Mesenchymal stem cell (in vitro differentiated cells and primary cell): ENCODE data around the gene TAP2.
A peak's percentile ranks its signal among the peaks of the same experiment; 100 is the strongest.
"Not testable (repeated sequence)": the region's sequence is repeated elsewhere in the genome, so short reads cannot be mapped to it uniquely, and the experiment has no call there.

Experiments
- DNase-seq: peaks from one replicate; pipeline ENCODE4 v3.0.0-alpha.2; 2013
- H2AFZ ChIP-seq: one replicate; pipeline ENCODE4 v1.6.1; 2013; ENCODE audit warnings: low read depth, mild to moderate bottlenecking, control low read depth, inconsistent platforms, low read length, moderate library complexity
- H2AK5ac ChIP-seq: 2 replicates; pipeline ENCODE4 v1.6.1; 2013; ENCODE audit warnings: low read length, moderate library complexity, mild to moderate bottlenecking, inconsistent platforms; ENCODE audit not compliant: severe bottlenecking
- H2BK120ac ChIP-seq: one replicate; pipeline ENCODE4 v1.6.1; 2013; ENCODE audit warnings: low read depth, mild to moderate bottlenecking, inconsistent platforms, low read length, moderate library complexity
- H2BK12ac ChIP-seq, 2 experiments: one replicate each; pipeline ENCODE4 v1.6.1; 2013; ENCODE audit warnings: inconsistent platforms in 2 of 2, low read length in 2 of 2, mild to moderate bottlenecking in 2 of 2, moderate library complexity in 2 of 2, control low read depth in 1 of 2
- H2BK15ac ChIP-seq: one replicate; pipeline ENCODE4 v1.6.1; 2013; ENCODE audit warnings: mild to moderate bottlenecking, low read depth, inconsistent platforms; ENCODE audit not compliant: poor library complexity, severe bottlenecking
- H2BK5ac ChIP-seq: 2 replicates; pipeline ENCODE4 v1.6.1; 2013; ENCODE audit warnings: low read depth, mild to moderate bottlenecking, low read length, control low read depth, inconsistent platforms; ENCODE audit not compliant: poor library complexity, severe bottlenecking
- H3K14ac ChIP-seq, 2 experiments: one replicate each; pipeline ENCODE4 v1.6.1; 2013; ENCODE audit warnings: inconsistent platforms in 2 of 2, low read length in 2 of 2, control low read depth in 1 of 2, mild to moderate bottlenecking in 1 of 2, moderate library complexity in 1 of 2
- H3K18ac ChIP-seq, 2 experiments: one replicate each; pipeline ENCODE4 v1.6.1; 2013; ENCODE audit warnings: inconsistent platforms in 2 of 2, low read length in 2 of 2, control low read depth in 1 of 2, low read depth in 1 of 2, mild to moderate bottlenecking in 1 of 2
- H3K23ac ChIP-seq, 2 experiments: one replicate each; pipeline ENCODE4 v1.6.1; 2013; ENCODE audit warnings: inconsistent platforms in 2 of 2, low read length in 2 of 2, mild to moderate bottlenecking in 2 of 2, moderate library complexity in 2 of 2, control low read depth in 1 of 2
- H3K27ac ChIP-seq: 2 replicates; pipeline ENCODE4 v1.5.1; 2013; ENCODE audit warnings: mild to moderate bottlenecking, moderate library complexity, low read length, control low read depth, inconsistent platforms; ENCODE audit not compliant: poor library complexity, severe bottlenecking
- H3K27me3 ChIP-seq, 2 experiments: 2 replicates each; pipeline versions ENCODE4 v1.6.1 to v1.7.0; 2013; ENCODE audit warnings: low read length in 2 of 2, mild to moderate bottlenecking in 2 of 2, moderate library complexity in 2 of 2, control low read depth in 1 of 2, inconsistent platforms in 1 of 2; ENCODE audit not compliant: control insufficient read depth in 1 of 2, insufficient read depth in 1 of 2
- H3K36me3 ChIP-seq, 2 experiments: 2 replicates each; pipeline versions ENCODE4 v1.6.1 to v1.7.0; 2013; ENCODE audit warnings: low read length in 2 of 2, control low read depth in 1 of 2, inconsistent platforms in 1 of 2, low read depth in 1 of 2, mild to moderate bottlenecking in 1 of 2; ENCODE audit not compliant: insufficient read depth in 2 of 2, control insufficient read depth in 1 of 2
- H3K4ac ChIP-seq, 2 experiments: one replicate each; pipeline ENCODE4 v1.6.1; 2013; ENCODE audit warnings: inconsistent platforms in 2 of 2, low read length in 2 of 2, mild to moderate bottlenecking in 2 of 2, moderate library complexity in 2 of 2, control low read depth in 1 of 2, low read depth in 1 of 2
- H3K4me1 ChIP-seq: 2 replicates; pipeline ENCODE4 v1.6.1; 2013; ENCODE audit warnings: low read depth, low read length, control low read depth; ENCODE audit not compliant: control insufficient read depth, insufficient read depth
- H3K4me2 ChIP-seq: 2 replicates; pipeline ENCODE4 v1.6.1; 2013; ENCODE audit warnings: low read length, mild to moderate bottlenecking, inconsistent platforms; ENCODE audit not compliant: poor library complexity, severe bottlenecking
- H3K4me3 ChIP-seq, 2 experiments: 2 replicates each; pipeline versions ENCODE4 v1.5.1 to v1.7.0; 2013; ENCODE audit warnings: low read length in 2 of 2, mild to moderate bottlenecking in 2 of 2, control low read depth in 1 of 2, low read depth in 1 of 2; ENCODE audit not compliant: insufficient read depth in 1 of 2
- H3K79me1 ChIP-seq: replicated peaks from 2 replicates; pipeline ENCODE4 v1.6.1; 2013; ENCODE audit warnings: mild to moderate bottlenecking, control low read depth, low read length, inconsistent platforms; ENCODE audit not compliant: poor library complexity, severe bottlenecking
- H3K9ac ChIP-seq: 2 replicates; pipeline ENCODE4 v1.7.0; 2013; ENCODE audit warnings: mild to moderate bottlenecking, low read length, moderate library complexity
- H3K9me3 ChIP-seq: 2 replicates; pipeline ENCODE4 v1.7.0; 2013; ENCODE audit warnings: mild to moderate bottlenecking, low read length; ENCODE audit not compliant: control insufficient read depth
- H4K8ac ChIP-seq: one replicate; pipeline ENCODE4 v1.6.1; 2013; ENCODE audit warnings: inconsistent platforms, mild to moderate bottlenecking, low read length, moderate library complexity
- H4K91ac ChIP-seq: one replicate; pipeline ENCODE4 v1.6.1; 2013; ENCODE audit warnings: mild to moderate bottlenecking, low read length, inconsistent platforms
- WGBS: methylation state at CpG from one replicate; pipeline ENCODE4 v1.1.7; 2013; ENCODE audit warnings: mixed read lengths; 5-methylcytosine and 5-hydroxymethylcytosine counted together

The TAP2 gene

GRCh38 chr6:32814145-32814544, 24.4 kb downstream of the TAP2 start:
- no peak overlapping the region for H3K4ac ChIP-seq
- H2BK12ac ChIP-seq = no peak overlapping the region
- H3K9ac ChIP-seq = no peak overlapping the region
- H2BK5ac ChIP-seq = no peak overlapping the region
- H3K36me3 ChIP-seq = no peaks in the 10 kb centered on the region
- no peak overlapping the region for H4K8ac ChIP-seq
- H3K4me3 ChIP-seq = no peak overlapping the region
- no peak overlapping the region for H3K4me2 ChIP-seq
- H3K79me1 ChIP-seq = no peaks in the 10 kb centered on the region
- peaks cover 2% of the 10 kb centered on the region for H3K4me1 ChIP-seq
- H2BK15ac ChIP-seq = no peak overlapping the region
- no peak overlapping the region for H3K18ac ChIP-seq
- H2BK120ac ChIP-seq = no peak overlapping the region
- H3K14ac ChIP-seq = no peak overlapping the region
- H4K91ac ChIP-seq = no peak overlapping the region
- peak overlapping the region; percentile 18 for H2AFZ ChIP-seq
- H2AK5ac ChIP-seq = no peak overlapping the region
- 89% methylated on average over 2 of the region's 2 CpGs for WGBS
- H3K23ac ChIP-seq = no peak overlapping the region
- no peak overlapping the region for H3K27ac ChIP-seq
- peaks cover 16 to 21% of the 10 kb centered on the region in 2 experiments for H3K27me3 ChIP-seq
- no peaks in the 10 kb centered on the region for H3K9me3 ChIP-seq
- no peak for DNase-seq

GRCh38 chr6:32809171-32809570, 29.4 kb downstream of the TAP2 start:
- Histone ChIP-seq H3K4ac (no peak overlapping the region), H4K8ac (no peak overlapping the region), H2BK120ac (no peak overlapping the region), H2AK5ac (no peak overlapping the region), H3K4me3 (no peak overlapping the region), H3K9me3 (no peaks in the 10 kb centered on the region), H2BK15ac (no peak overlapping the region), H2BK12ac (no peak overlapping the region), H3K9ac (no peak overlapping the region), H3K4me2 (no peak overlapping the region), H3K18ac (no peak overlapping the region), H3K27ac (no peak overlapping the region), H3K27me3 (peaks cover 21 to 39% of the 10 kb centered on the region in 2 experiments), H3K14ac (no peak overlapping the region), H2BK5ac (no peak overlapping the region), H2AFZ (no peak overlapping the region), H3K79me1 (no peaks in the 10 kb centered on the region), H3K4me1 (no peaks in the 10 kb centered on the region), H3K36me3 (no peaks in the 10 kb centered on the region), H4K91ac (no peak overlapping the region), H3K23ac (no peak overlapping the region)
- WGBS = no CpG with 5 or more reads among the region's 1 CpG
- no peak for DNase-seq

DNA sequence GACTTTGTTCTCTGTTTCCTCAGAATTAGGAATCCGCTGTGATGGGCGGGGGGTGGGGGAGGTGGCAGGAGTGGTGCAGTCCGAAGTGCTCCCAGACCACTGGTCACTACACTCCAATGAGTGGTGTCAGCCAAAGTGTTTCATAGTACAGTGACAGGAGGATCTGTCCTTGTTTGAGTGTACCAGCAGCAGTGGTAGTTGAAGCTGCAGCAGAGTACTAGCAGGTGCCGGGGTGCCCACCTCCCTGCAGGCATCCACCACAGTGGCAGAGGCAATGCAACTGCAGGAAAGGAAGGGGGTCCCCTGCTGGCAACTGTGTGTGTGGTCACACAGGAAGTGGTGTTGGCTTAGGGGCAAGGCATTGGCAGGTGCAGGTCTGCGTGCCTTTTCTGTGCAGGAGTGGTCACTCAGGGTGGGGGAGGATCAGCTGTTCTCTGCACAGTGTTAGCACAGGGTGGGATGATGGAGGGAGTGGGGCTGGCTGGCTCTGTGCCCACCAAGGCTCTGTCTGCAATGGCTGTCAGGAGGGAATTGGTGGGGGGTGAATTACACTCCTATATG, 31.4 kb downstream of the TAP2 start:
- 79% methylated on average over 5 of the region's 5 CpGs for WGBS

DNA sequence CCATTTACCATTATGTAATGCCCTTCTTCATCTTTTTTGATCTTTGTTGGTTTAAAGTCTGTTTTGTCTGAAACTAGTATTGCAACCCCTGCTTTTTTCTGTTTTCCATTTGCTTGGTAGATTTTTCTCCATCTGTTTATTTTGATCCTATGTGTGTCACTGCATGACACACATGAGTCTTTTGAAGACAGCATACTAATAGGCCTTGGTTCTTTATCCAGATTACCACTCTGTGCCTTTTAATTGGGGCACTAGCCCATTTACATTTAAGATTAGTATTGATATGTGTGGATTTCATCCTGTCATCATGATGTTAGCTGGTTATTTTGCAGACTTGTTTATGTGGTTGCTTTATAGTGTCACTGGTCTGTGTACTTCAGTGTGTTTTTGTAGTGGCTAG, 33.1 kb downstream of the TAP2 start:
- H3K79me1 ChIP-seq, H3K9me3 ChIP-seq, H3K27ac ChIP-seq, H3K4me2 ChIP-seq, H2BK15ac ChIP-seq, H4K8ac ChIP-seq, H3K14ac ChIP-seq, H3K9ac ChIP-seq, H3K18ac ChIP-seq, H3K4ac ChIP-seq, H3K4me1 ChIP-seq, H3K23ac ChIP-seq, H2AK5ac ChIP-seq, H4K91ac ChIP-seq, H2BK5ac ChIP-seq, H2BK12ac ChIP-seq, H3K4me3 ChIP-seq, H2BK120ac ChIP-seq, DNase-seq, H3K36me3 ChIP-seq, H2AFZ ChIP-seq: not testable (repeated sequence)
- H3K27me3 ChIP-seq = peaks cover 9 to 55% of the 10 kb centered on the region in 2 experiments

More for the DNA sequence above, 31.4 kb downstream of the TAP2 start:
- H2BK120ac ChIP-seq = no peak overlapping the region
- H3K23ac ChIP-seq = no peak overlapping the region
- H2AFZ ChIP-seq = no peak overlapping the region
- no peaks in the 10 kb centered on the region for H3K4me1 ChIP-seq
- H2BK5ac ChIP-seq = no peak overlapping the region
- no peaks in the 10 kb centered on the region for H3K36me3 ChIP-seq
- H2BK15ac ChIP-seq = no peak overlapping the region
- H3K4ac ChIP-seq = no peak overlapping the region
- H4K8ac ChIP-seq = no peak overlapping the region
- no peak overlapping the region for H3K14ac ChIP-seq
- H3K79me1 ChIP-seq = no peaks in the 10 kb centered on the region
- H3K4me3 ChIP-seq = no peak overlapping the region
- H4K91ac ChIP-seq = no peak overlapping the region
- H2BK12ac ChIP-seq = no peak overlapping the region
- no peak overlapping the region for H3K27ac ChIP-seq
- no peak overlapping the region for H2AK5ac ChIP-seq
- H3K18ac ChIP-seq = no peak overlapping the region
- H3K9me3 ChIP-seq = no peaks in the 10 kb centered on the region
- no peak for DNase-seq
- H3K4me2 ChIP-seq = no peak overlapping the region
- peaks cover 5 to 43% of the 10 kb centered on the region in 2 experiments for H3K27me3 ChIP-seq
- H3K9ac ChIP-seq = no peak overlapping the region
